ENCODE measurements around the gene GJA3. TPM values are rescaled to one million over a fixed set of nuclear protein-coding genes. Genes with fewer than 3 reads are reported as not detected.

Gene GJA3
- total and polyA plus RNA-seq, 7 donors: 0.01 to 0.06 TPM; not detected in 5

- no peaks in the 10 kb centered on the region for H3K9me3 ChIP-seq
- peaks cover 0 to 32% (median 9%) of the 10 kb centered on the region in 3 donors for H3K27me3 ChIP-seq (ENCODE audit: insufficient read depth in 3 of 3, low read length in 2 of 3)
- intact Hi-C loops (cut with DNase I): no loop called here
- peaks cover 6% of the 10 kb centered on the region for H3K4me1 ChIP-seq
- no peak overlapping the region for H3K27ac ChIP-seq
- WGBS, 3 donors: 92 to 100% (median 96%) methylated on average over 1 of the region's 1 CpG
- no peak for ATAC-seq
- no peak for TF ChIP-seq CTCF (IDR thresholded peaks at IDR 0.05)
- no peaks in the 10 kb centered on the region for H3K36me3 ChIP-seq (ENCODE audit: insufficient read depth in 1 of 2, low read depth in 1 of 2)
- DNase-seq: no peak
- H3K4me3 ChIP-seq: no peak overlapping the region
Measured at GRCh38 chr13:20198781-20199180, 37.9 kb upstream of the GJA3 start.

- Histone ChIP-seq H3K4me1 (peaks cover 18% of the 10 kb centered on the region), H3K4me3 (no peak overlapping the region), H3K36me3 (ENCODE audit: insufficient read depth in 1 of 2, low read depth in 1 of 2) (no peaks in the 10 kb centered on the region), H3K9me3 (no peaks in the 10 kb centered on the region), H3K27me3 (ENCODE audit: insufficient read depth in 3 of 3, low read length in 2 of 3) (peaks cover 2 to 46% (median 21%) of the 10 kb centered on the region in 3 donors), H3K27ac (no peak overlapping the region)
- peak; percentile 71 for TF ChIP-seq CTCF (IDR thresholded peaks at IDR 0.05)
- ATAC-seq (peak in 2 of 4 donors; percentile 68 to 73), DNase-seq (no peak)
- 7 to 14% (median 8%) methylated on average over 5 of the region's 5 CpGs for WGBS, 3 donors
- intact Hi-C loops (cut with DNase I): no loop called here
Measured at GRCh38 chr13:20197361-20197834, 36.5 kb upstream of the GJA3 start.

- peaks cover 26% of the 10 kb centered on the region for H3K4me1 ChIP-seq
- TF ChIP-seq CTCF (IDR thresholded peaks at IDR 0.05): no peak
- H3K9me3 ChIP-seq: no peaks in the 10 kb centered on the region
- 63 to 70% (median 66%) methylated on average over 8 of the region's 8 CpGs for WGBS, 3 donors
- H3K36me3 ChIP-seq (ENCODE audit: insufficient read depth in 1 of 2, low read depth in 1 of 2): no peaks in the 10 kb centered on the region
- peaks cover 2 to 62% (median 31%) of the 10 kb centered on the region in 3 donors for H3K27me3 ChIP-seq (ENCODE audit: insufficient read depth in 3 of 3, low read length in 2 of 3)
- ATAC-seq (no peak), DNase-seq (no peak)
- intact Hi-C loops (cut with DNase I): loop anchor here in 1 of 2 donors (2.0 kb wide), 1 partner anchor 293 kb away; no protein-coding TSS in a partner anchor
- H3K27ac ChIP-seq: no peak overlapping the region
- no peak overlapping the region for H3K4me3 ChIP-seq
Measured at GRCh38 chr13:20195801-20196200, 34.9 kb upstream of the GJA3 start.

GRCh38 chr13:20193907-20194631 lies 33.2 kb upstream of the GJA3 start:
- TF ChIP-seq CTCF (IDR thresholded peaks at IDR 0.05): no peak
- peak overlapping the region; percentile 71 for H3K4me3 ChIP-seq
- intact Hi-C loops (cut with DNase I): loop anchor here in 1 of 2 donors (2.0 kb wide), 1 partner anchor 295 kb away; no protein-coding TSS in a partner anchor
- no peak overlapping the region for H3K27ac ChIP-seq
- DNase-seq: no peak
- 8 to 11% (median 9%) methylated on average over 27 of the region's 27 CpGs for WGBS, 3 donors
- peaks cover 2 to 66% (median 31%) of the 10 kb centered on the region in 3 donors for H3K27me3 ChIP-seq (ENCODE audit: insufficient read depth in 3 of 3, low read length in 2 of 3)
- no peaks in the 10 kb centered on the region for H3K36me3 ChIP-seq (ENCODE audit: insufficient read depth in 1 of 2, low read depth in 1 of 2)
- no peaks in the 10 kb centered on the region for H3K9me3 ChIP-seq
- H3K4me1 ChIP-seq: peaks cover 26% of the 10 kb centered on the region
- ATAC-seq: no peak

Measured in psoas muscle (tissue), 8 donors.